Measurements from ENCODE around the gene NLRC3. TPM values are rescaled to one million over a fixed set of nuclear protein-coding genes. Genes with fewer than 3 reads are reported as not detected.

NLRC3 gene
- total RNA-seq, 4 donors from 2014 or later, result 1.3 to 4.7 (median 1.4) TPM

- intact Hi-C loops (cut with DNase I), result no loop called here
- Histone ChIP-seq H3K9me3 (no peaks in the 10 kb centered on the region), H3K36me3 (peaks cover 7 to 8% of the 10 kb centered on the region in 2 donors), H3K4me1 (peaks cover 3 to 13% of the 10 kb centered on the region in 2 donors), H3K4me3 (replicated peaks in 1 of 3) (no peak overlapping the region), H3K27ac (no peak overlapping the region), H3K27me3 (no peaks in the 10 kb centered on the region)
- TF ChIP-seq POLR2A (IDR thresholded peaks at IDR 0.05), result no peak
- TF ChIP-seq, protein P1, sequence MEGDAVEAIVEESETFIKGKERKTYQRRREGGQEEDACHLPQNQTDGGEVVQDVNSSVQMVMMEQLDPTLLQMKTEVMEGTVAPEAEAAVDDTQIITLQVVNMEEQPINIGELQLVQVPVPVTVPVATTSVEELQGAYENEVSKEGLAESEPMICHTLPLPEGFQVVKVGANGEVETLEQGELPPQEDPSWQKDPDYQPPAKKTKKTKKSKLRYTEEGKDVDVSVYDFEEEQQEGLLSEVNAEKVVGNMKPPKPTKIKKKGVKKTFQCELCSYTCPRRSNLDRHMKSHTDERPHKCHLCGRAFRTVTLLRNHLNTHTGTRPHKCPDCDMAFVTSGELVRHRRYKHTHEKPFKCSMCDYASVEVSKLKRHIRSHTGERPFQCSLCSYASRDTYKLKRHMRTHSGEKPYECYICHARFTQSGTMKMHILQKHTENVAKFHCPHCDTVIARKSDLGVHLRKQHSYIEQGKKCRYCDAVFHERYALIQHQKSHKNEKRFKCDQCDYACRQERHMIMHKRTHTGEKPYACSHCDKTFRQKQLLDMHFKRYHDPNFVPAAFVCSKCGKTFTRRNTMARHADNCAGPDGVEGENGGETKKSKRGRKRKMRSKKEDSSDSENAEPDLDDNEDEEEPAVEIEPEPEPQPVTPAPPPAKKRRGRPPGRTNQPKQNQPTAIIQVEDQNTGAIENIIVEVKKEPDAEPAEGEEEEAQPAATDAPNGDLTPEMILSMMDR (IDR thresholded peaks at IDR 0.05), result no peak
- no peak for DNase-seq
- WGBS, 2 donors, result 82 to 91% methylated on average over 11 of the region's 11 CpGs
These were observed 29.2 kb upstream of the NLRC3 start for GRCh38 chr16:3606441-3606840.

GRCh38 chr16:3602320-3602653 is 25.1 kb upstream of the NLRC3 start:
- intact Hi-C loops (cut with DNase I), result no loop called here
- DNase-seq, result no peak
- H3K36me3 ChIP-seq, result peaks cover 7 to 16% of the 10 kb centered on the region in 2 donors

DNA sequence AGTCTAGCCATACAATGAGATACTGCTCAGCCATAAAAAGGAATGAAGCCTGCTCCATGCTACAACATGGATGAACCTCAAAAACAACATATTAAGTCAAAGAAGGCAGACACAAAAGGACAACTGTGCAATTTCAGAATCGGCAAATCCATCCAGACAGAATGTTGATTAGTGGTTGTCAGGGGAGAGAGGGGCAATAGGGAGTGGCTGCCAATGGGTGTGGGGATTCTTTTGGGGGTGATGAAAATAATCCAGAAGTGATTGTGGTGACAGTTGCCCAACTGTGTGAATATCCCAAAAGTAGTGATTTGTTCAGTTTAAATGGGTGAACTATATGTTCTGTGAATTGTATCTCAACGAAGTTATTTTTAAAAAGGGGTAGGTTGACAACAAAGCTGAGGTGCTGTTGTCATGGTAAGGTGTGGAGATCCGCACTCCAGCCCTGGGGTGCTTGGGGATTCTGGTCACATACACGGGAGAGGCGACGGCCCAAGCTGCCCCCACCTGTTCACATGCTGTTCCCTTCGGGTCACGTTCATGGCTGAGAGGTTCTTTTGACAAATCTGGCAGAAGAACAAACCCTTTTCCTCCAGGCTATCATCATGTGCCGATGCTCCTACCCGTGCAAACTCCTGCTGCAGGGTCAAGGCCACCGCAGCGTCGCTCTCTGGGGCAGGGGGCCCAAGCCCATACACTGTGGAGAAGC is 24.6 kb upstream of the NLRC3 start:
- peaks cover 7 to 16% of the 10 kb centered on the region in 2 donors for H3K36me3 ChIP-seq

More at GRCh38 chr16:3602320-3602653, 25.1 kb upstream of the NLRC3 start:
- TF ChIP-seq, protein P1 (IDR thresholded peaks at IDR 0.05), result no peak
- H3K27ac ChIP-seq, result no peak overlapping the region
- WGBS, 2 donors, result 98 to 99% methylated on average over 7 of the region's 7 CpGs
- no peaks in the 10 kb centered on the region for H3K9me3 ChIP-seq
- H3K4me1 ChIP-seq, result no peaks in the 10 kb centered on the region
- no peak overlapping the region for H3K4me3 ChIP-seq (replicated peaks in 1 of 3)
- H3K27me3 ChIP-seq, result no peaks in the 10 kb centered on the region

GRCh38 chr16:3599922-3600321 is 22.7 kb upstream of the NLRC3 start:
- no peak for TF ChIP-seq POLR2A (IDR thresholded peaks at IDR 0.05)
- TF ChIP-seq, protein P1 (IDR thresholded peaks at IDR 0.05), result no peak
- Histone ChIP-seq H3K4me1 (no peaks in the 10 kb centered on the region), H3K9me3 (no peaks in the 10 kb centered on the region), H3K36me3 (peaks cover 7 to 16% of the 10 kb centered on the region in 2 donors), H3K4me3 (replicated peaks in 1 of 3) (no peak overlapping the region), H3K27ac (no peak overlapping the region), H3K27me3 (no peaks in the 10 kb centered on the region)
- WGBS, 2 donors, result 94 to 100% methylated on average over 2 to 4 of the region's 4 CpGs
- no peak for DNase-seq
- intact Hi-C loops (cut with DNase I), result no loop called here

More for the DNA sequence above, 24.6 kb upstream of the NLRC3 start:
- no peaks in the 10 kb centered on the region for H3K4me1 ChIP-seq
- H3K4me3 ChIP-seq (replicated peaks in 1 of 3), result no peak overlapping the region
- H3K27me3 ChIP-seq, result no peaks in the 10 kb centered on the region
- H3K9me3 ChIP-seq, result no peaks in the 10 kb centered on the region
- H3K27ac ChIP-seq, result no peak overlapping the region
- TF ChIP-seq, protein P1 (IDR thresholded peaks at IDR 0.05), result no peak
- TF ChIP-seq POLR2A (IDR thresholded peaks at IDR 0.05), result no peak
- intact Hi-C loops (cut with DNase I), result no loop called here
- 92% methylated on average over 11 to 13 of the region's 13 CpGs for WGBS, 2 donors
- no peak for DNase-seq

- Histone ChIP-seq H3K9me3 (no peaks in the 10 kb centered on the region), H3K4me1 (no peaks in the 10 kb centered on the region), H3K36me3 (peaks cover 7 to 16% of the 10 kb centered on the region in 2 donors), H3K27me3 (no peaks in the 10 kb centered on the region), H3K27ac (no peak overlapping the region), H3K4me3 (replicated peaks in 1 of 3) (no peak overlapping the region)
- no peak for DNase-seq
- no peak for TF ChIP-seq POLR2A (IDR thresholded peaks at IDR 0.05)
- TF ChIP-seq, protein P1 (IDR thresholded peaks at IDR 0.05), result no peak
- intact Hi-C loops (cut with DNase I), result no loop called here
- 94 to 97% methylated on average over 8 of the region's 8 CpGs for WGBS, 2 donors
These were observed 21.9 kb upstream of the NLRC3 start for GRCh38 chr16:3599121-3599520.
